ENCODE data around the gene TMEM256. TPM values are rescaled to one million over a fixed set of nuclear protein-coding genes. Genes with fewer than 3 reads are reported as not detected.

The TMEM256 gene
- total RNA-seq, 1 donor from 2014 or later = 78.3 TPM

DNA sequence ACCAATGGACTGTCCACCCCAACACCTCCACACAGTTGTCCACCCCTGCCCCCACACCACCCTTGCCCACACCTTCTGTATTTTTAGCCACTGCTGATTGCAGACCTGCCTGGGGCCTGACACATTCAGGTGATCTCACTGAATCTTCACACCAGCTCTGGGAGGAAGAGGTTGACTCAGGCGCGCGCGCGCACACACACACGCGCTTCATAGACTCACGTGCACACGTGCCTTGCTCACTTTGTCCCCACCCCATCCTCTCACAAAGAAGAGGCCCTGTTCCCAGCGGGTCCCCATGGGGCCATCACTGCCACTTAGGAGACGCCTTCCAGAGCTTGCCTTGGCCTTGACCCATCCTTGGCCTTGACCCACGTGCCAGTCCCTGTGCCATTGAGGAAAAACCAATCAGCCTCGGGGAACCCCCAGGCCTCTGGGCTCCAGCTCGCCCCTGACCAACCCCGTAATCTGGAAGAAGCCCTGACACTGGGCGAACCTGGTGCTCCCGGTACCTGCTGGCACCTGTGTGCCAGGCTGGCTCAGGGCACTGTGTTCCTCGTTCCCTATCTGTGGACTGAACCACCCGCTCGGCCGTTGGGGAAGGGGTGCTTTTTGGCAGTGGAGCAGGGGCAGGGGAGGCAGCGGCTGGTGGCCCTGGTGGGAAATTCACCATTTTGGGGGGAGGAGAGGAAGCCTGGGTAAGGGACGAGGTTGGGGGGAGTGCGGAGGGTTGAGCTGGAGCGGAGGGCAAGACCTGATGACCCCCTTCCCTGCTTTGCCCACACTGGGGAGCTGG lies 6.9 kb upstream of the TMEM256 start:
- Mint-ChIP-seq H3K27ac (no peak overlapping the region), H3K27me3 (ENCODE audit: low read depth) (no peaks in the 10 kb centered on the region), H3K4me3 (no peak overlapping the region), H3K36me3 (peaks cover 32% of the 10 kb centered on the region), H3K4me1 (peaks cover 24% of the 10 kb centered on the region), H3K9me3 (no peaks in the 10 kb centered on the region)
- TF ChIP-seq, protein P1, sequence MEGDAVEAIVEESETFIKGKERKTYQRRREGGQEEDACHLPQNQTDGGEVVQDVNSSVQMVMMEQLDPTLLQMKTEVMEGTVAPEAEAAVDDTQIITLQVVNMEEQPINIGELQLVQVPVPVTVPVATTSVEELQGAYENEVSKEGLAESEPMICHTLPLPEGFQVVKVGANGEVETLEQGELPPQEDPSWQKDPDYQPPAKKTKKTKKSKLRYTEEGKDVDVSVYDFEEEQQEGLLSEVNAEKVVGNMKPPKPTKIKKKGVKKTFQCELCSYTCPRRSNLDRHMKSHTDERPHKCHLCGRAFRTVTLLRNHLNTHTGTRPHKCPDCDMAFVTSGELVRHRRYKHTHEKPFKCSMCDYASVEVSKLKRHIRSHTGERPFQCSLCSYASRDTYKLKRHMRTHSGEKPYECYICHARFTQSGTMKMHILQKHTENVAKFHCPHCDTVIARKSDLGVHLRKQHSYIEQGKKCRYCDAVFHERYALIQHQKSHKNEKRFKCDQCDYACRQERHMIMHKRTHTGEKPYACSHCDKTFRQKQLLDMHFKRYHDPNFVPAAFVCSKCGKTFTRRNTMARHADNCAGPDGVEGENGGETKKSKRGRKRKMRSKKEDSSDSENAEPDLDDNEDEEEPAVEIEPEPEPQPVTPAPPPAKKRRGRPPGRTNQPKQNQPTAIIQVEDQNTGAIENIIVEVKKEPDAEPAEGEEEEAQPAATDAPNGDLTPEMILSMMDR (IDR thresholded peaks at IDR 0.05; ENCODE audit: unreplicated experiment) = no peak
- DNase-seq (ENCODE audit: low spot score in 2 of 2, unreplicated experiment in 2 of 2) = no peak

DNA sequence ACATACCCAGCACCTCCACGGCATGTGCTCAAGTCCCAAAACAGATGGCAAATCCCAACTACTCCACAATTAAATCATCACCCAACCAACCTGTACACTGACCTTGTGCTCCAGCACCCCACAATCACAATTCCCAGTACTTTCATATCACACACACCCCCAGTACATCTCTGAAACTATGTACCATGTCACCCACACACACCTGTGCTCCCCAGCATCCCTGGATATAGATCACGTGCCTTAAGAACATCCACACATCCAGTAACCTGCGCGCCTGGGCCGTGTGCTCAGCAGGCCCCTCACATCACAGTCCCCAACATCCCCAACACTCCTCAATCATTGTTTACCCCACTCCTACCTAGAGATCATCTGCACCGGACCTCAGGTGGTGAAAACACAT lies 5.8 kb upstream of the TMEM256 start:
- Mint-ChIP-seq H3K9me3 (no peaks in the 10 kb centered on the region), H3K27me3 (ENCODE audit: low read depth) (no peaks in the 10 kb centered on the region), H3K4me1 (peaks cover 28% of the 10 kb centered on the region), H3K4me3 (no peak overlapping the region), H3K27ac (no peak overlapping the region), H3K36me3 (peaks cover 22% of the 10 kb centered on the region)
- TF ChIP-seq, protein P1 (IDR thresholded peaks at IDR 0.05; ENCODE audit: unreplicated experiment) = no peak
- no peak for DNase-seq (ENCODE audit: low spot score in 2 of 2, unreplicated experiment in 2 of 2)

DNA sequence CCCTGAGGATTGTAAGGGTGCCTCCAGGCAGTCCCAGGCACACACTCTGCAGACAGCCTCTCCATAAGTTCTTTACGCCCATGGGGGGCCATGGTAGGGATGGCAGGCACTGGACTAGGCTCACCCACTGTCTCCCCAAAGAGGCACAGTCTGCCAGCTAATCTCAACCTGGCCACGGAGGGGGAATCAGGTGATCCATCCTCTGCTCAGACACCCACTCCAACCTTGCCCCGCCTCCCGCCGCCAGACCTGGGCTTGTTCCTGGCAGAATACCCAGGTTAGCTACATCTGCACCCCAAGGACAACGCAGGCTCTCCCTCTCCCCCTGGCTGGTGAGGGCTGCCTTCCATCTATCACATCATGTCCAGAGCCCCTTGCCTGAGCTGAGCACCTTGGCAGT lies 5.0 kb upstream of the TMEM256 start:
- no peak overlapping the region for H3K27ac Mint-ChIP-seq
- DNase-seq (ENCODE audit: low spot score in 2 of 2, unreplicated experiment in 2 of 2) = no peak
- no peaks in the 10 kb centered on the region for H3K9me3 Mint-ChIP-seq
- peaks cover 28% of the 10 kb centered on the region for H3K4me1 Mint-ChIP-seq
- TF ChIP-seq, protein P1 (IDR thresholded peaks at IDR 0.05; ENCODE audit: unreplicated experiment) = no peak
- H3K4me3 Mint-ChIP-seq = no peak overlapping the region
- peaks cover 22% of the 10 kb centered on the region for H3K36me3 Mint-ChIP-seq
- no peaks in the 10 kb centered on the region for H3K27me3 Mint-ChIP-seq (ENCODE audit: low read depth)

DNA sequence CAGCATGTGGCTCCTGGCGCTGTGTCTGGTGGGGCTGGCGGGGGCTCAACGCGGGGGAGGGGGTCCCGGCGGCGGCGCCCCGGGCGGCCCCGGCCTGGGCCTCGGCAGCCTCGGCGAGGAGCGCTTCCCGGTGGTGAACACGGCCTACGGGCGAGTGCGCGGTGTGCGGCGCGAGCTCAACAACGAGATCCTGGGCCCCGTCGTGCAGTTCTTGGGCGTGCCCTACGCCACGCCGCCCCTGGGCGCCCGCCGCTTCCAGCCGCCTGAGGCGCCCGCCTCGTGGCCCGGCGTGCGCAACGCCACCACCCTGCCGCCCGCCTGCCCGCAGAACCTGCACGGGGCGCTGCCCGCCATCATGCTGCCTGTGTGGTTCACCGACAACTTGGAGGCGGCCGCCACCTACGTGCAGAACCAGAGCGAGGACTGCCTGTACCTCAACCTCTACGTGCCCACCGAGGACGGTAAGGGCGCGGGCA lies 4.4 kb upstream of the TMEM256 start:
- H3K27ac Mint-ChIP-seq = no peak overlapping the region
- no peak for DNase-seq (ENCODE audit: low spot score in 2 of 2, unreplicated experiment in 2 of 2)
- no peaks in the 10 kb centered on the region for H3K27me3 Mint-ChIP-seq (ENCODE audit: low read depth)

DNA sequence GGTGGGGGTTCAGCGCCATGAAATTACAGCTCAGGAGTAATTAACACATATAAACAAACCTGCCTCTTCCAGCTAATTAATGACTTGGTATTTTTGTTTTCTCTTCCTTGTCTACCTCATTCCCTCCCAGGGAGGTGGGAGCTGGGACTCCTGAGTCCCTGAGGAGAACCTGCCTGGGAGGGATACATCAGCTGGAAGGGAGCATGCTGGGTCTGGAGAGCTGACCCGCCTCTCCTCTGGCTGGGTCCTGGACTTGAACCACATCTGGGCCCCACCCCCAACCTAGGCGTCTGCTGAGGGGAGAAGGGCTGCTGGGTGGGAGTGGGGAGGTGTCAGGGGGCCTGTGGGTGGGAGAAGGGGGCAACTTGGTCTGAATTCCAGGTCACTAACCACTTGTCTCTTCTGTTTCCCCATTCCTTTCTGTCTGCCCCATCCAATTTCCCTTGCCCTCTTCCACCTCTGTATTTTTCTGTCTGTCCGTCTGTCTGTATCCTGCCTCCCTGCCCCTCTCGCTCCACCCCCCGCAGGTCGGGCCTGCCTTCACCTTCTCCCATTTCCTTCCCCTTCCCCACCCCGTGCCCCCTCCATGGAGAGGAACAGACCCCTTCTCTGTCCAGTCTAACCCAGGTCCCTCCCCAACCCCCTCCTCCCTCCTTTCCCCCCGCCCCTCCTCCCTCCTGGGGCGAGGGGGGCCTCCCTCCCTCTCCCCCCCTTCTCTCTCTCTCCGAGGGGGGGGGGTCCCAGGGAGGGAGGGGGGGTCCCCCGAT lies 3.8 kb upstream of the TMEM256 start, which contains the start of gene NLGN2:
NLGN2 (plus strand) TSS at position 361 of the 767 bp plus-strand sequence. CDS start 411 bp downstream, outside the sequence.
- DNase-seq (ENCODE audit: low spot score in 2 of 2, unreplicated experiment in 2 of 2) = no peak
- TF ChIP-seq, protein P1 (IDR thresholded peaks at IDR 0.05; ENCODE audit: unreplicated experiment) = no peak
- H3K27ac Mint-ChIP-seq = no peak within 1 kb of the TSS
- peak within 1 kb of the TSS; percentile 38 for H3K4me3 Mint-ChIP-seq
- H3K36me3 Mint-ChIP-seq = peaks cover 18% of the 10 kb centered on the region
- peaks cover 26% of the 10 kb centered on the region for H3K4me1 Mint-ChIP-seq
- H3K9me3 Mint-ChIP-seq = no peaks in the 10 kb centered on the region
- no peaks in the 10 kb centered on the region for H3K27me3 Mint-ChIP-seq (ENCODE audit: low read depth)

More for the DNA sequence above, 4.4 kb upstream of the TMEM256 start:
- H3K36me3 Mint-ChIP-seq = peaks cover 22% of the 10 kb centered on the region
- peaks cover 26% of the 10 kb centered on the region for H3K4me1 Mint-ChIP-seq
- no peaks in the 10 kb centered on the region for H3K9me3 Mint-ChIP-seq
- no peak overlapping the region for H3K4me3 Mint-ChIP-seq
- TF ChIP-seq, protein P1 (IDR thresholded peaks at IDR 0.05; ENCODE audit: unreplicated experiment) = no peak
